Measurements from ENCODE around the gene EIF2AK3.
"Not testable (repeated sequence)": the region's sequence is repeated elsewhere in the genome, so short reads cannot be mapped to it uniquely, and the experiment has no call there.

Gene EIF2AK3

DNA sequence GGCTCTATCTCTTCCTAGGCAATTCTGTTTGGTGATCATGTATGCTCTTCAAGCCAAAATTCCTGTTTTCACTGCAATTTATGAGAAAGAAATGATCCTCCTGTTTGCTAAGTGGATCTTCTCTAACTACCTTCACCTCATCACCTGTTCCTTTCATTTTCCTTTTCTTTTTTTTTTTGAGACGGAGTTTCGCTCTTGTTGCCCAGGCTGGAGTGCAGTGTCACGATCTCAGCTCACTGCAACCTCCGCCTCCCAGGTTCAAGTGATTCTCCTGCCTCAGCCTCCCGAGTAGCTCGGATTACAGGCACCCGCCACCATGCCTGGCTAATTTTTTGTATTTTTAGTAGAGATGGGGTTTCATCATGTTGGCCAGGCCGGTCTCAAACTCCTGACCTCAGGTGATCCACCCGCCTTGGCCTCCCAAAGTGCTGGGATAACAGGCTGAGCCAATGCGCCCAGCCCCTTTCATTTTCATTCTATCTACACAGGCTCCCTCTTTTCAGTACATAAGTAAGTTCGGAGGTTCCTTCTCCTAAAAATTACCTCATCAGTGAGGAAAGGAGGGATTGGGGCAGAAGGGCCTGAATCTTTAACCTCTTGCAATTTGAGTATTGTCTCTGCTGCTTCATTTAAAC lies 3.3 kb downstream of the EIF2AK3 start:
- H3K27ac Mint-ChIP-seq; H3K27me3 Mint-ChIP-seq (ENCODE audit: low read depth); H3K9me3 Mint-ChIP-seq; H3K4me3 Mint-ChIP-seq: not testable (repeated sequence)
- Mint-ChIP-seq H3K4me1 (ENCODE audit: low read depth) (peaks cover 21% of the 10 kb centered on the region), H3K36me3 (ENCODE audit: low read depth) (peaks cover 11% of the 10 kb centered on the region)

DNA sequence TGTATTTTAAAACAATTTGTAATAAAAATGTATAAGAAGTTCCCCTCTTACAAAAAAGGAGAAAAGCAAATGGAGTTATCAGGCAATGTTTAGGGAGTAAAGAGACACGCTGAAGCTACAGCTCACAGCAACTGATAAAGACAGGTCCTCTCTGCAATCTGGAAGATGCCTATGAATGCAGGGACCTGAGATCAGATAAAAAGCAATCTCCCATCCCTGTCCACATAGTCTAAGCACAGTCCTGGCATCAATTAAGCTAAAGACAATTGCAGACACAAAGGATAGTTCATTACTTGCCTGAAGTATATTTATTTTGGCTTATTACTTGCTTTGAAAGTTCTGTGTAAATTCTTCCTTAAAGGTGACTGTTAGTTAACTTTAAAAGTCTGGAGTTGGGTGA lies 5.0 kb downstream of the EIF2AK3 start:
- peaks cover 9% of the 10 kb centered on the region for H3K36me3 Mint-ChIP-seq (ENCODE audit: low read depth)
- H3K4me1 Mint-ChIP-seq (ENCODE audit: low read depth): peaks cover 21% of the 10 kb centered on the region
- H3K9me3 Mint-ChIP-seq: no peaks in the 10 kb centered on the region
- no peak overlapping the region for H3K4me3 Mint-ChIP-seq
- no peak overlapping the region for H3K27ac Mint-ChIP-seq
- H3K27me3 Mint-ChIP-seq (ENCODE audit: low read depth): no peaks in the 10 kb centered on the region

DNA sequence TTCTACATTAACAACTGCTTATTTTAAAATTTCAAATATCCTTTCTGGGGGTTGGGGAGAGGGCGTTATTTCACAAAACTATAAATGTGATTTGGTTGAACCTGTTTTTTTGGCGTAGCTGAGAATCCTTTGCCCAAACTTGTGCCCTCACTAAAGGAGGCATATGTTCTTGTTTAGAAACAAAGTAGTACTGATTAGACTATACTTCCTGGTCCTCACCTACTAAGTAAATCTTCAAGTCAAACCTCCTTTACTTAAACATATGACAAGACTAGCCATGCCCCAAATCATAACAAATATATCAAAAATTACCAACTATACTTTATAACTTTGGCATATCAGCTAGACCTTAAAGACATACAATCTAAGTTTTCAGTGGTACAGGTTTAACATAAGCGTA lies 5.8 kb downstream of the EIF2AK3 start:
- Mint-ChIP-seq H3K27me3 (ENCODE audit: low read depth) (no peaks in the 10 kb centered on the region), H3K4me1 (ENCODE audit: low read depth) (peaks cover 26% of the 10 kb centered on the region), H3K4me3 (no peak overlapping the region), H3K36me3 (ENCODE audit: low read depth) (peaks cover 8% of the 10 kb centered on the region), H3K27ac (no peak overlapping the region), H3K9me3 (no peaks in the 10 kb centered on the region)

DNA sequence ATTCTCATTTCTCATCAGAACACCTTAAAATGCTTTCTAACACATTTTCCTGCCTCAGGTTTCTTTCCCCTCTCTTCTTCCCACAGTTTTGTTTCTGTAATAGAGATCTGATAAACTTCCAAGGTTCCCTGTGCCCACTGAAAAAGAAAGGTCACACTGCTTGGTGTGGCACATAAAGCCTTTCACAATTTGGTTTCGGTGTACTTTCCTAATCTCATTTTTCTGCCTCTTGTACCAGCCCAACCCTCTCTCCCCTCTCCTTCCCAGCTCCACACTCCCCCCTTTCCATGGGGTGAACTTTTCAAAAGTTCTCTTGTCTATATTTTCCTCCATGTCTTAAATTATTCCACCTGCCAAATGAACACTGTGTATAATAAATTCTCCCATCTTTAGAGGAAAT lies 7.2 kb downstream of the EIF2AK3 start:
- H3K27me3 Mint-ChIP-seq (ENCODE audit: low read depth): no peaks in the 10 kb centered on the region
- peaks cover 23% of the 10 kb centered on the region for H3K4me1 Mint-ChIP-seq (ENCODE audit: low read depth)
- H3K27ac Mint-ChIP-seq: no peak overlapping the region
- no peak overlapping the region for H3K4me3 Mint-ChIP-seq
- peaks cover 7% of the 10 kb centered on the region for H3K36me3 Mint-ChIP-seq (ENCODE audit: low read depth)
- H3K9me3 Mint-ChIP-seq: no peaks in the 10 kb centered on the region

DNA sequence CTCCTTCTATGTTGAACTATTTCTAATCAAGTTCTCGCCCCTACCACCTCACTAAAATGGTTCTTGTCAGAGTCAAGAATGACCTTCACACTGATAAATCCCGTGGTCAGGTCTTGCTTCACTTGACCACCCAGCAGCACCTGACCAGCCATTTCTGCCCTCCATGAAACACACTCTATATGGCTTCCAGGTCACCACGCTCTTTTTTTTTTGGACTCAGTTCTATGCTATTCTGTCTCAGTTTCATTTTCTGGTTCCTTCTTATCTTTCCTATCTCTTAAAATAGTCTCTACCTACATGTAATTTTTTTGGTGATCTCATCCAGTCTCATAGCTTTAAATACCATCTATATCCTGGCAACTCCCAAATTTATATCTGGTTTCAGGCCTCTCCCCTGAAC lies 11.4 kb downstream of the EIF2AK3 start:
- H3K4me3 Mint-ChIP-seq: no peak overlapping the region
- H3K4me1 Mint-ChIP-seq (ENCODE audit: low read depth): peaks cover 19% of the 10 kb centered on the region
- H3K9me3 Mint-ChIP-seq: no peaks in the 10 kb centered on the region
- H3K27me3 Mint-ChIP-seq (ENCODE audit: low read depth): no peaks in the 10 kb centered on the region
- H3K27ac Mint-ChIP-seq: no peak overlapping the region
- peaks cover 7% of the 10 kb centered on the region for H3K36me3 Mint-ChIP-seq (ENCODE audit: low read depth)

DNA sequence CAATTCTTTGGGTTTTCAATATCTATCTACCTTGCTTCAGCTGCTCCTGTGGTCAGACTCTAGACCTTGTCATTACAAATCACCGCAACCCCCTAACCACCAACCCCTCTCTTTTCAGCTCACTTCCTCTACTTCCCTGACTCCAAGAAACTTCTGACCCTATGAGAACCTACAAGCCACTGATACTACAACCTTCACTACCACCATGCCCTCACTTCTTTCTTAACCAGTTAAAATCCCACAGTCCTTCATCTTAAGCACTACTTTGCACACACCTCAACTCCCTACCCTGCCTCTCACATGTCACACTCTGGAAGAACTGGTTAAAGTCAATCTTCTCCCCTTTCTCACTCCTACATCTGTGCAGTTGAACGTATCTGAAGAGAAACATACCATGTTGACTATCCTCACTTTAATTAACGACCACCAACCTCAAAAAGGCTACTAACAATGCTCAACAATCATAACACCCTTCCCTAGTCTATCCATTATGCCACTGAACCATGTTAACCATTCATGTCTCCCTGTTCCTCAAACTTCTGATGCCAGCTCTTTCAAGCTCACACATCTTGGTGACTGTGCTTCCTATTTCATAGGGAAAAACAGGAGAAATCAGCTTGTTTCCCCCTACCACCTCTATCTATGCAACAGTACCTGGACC lies 12.6 kb downstream of the EIF2AK3 start:
- Mint-ChIP-seq H3K36me3 (ENCODE audit: low read depth) (no peaks in the 10 kb centered on the region), H3K27me3 (ENCODE audit: low read depth) (no peaks in the 10 kb centered on the region), H3K4me3 (no peak overlapping the region), H3K4me1 (ENCODE audit: low read depth) (peaks cover 11% of the 10 kb centered on the region), H3K9me3 (no peaks in the 10 kb centered on the region), H3K27ac (no peak overlapping the region)

DNA sequence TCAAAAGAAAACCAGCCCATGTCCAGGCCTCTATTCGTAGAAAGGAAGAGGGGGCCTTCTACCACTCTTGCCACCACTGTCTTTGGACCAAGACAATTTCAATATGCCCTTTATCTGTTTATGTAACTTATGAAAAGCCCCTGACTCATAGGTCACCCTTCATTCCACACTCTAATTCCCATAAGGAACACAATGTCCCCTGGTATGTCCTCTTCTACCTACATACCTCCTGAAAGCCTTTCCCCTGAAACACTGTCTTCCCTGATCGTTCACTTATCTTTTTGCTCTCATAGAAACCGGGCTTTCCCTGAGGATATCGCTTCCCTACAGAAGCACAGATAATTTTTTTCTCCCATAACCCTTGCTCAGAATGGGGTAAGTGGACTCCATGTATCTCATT lies 13.3 kb downstream of the EIF2AK3 start:
- H3K27me3 Mint-ChIP-seq (ENCODE audit: low read depth): no peaks in the 10 kb centered on the region
- peaks cover 8% of the 10 kb centered on the region for H3K4me1 Mint-ChIP-seq (ENCODE audit: low read depth)
- H3K9me3 Mint-ChIP-seq: no peaks in the 10 kb centered on the region
- H3K4me3 Mint-ChIP-seq: no peak overlapping the region
- H3K36me3 Mint-ChIP-seq (ENCODE audit: low read depth): no peaks in the 10 kb centered on the region
- no peak overlapping the region for H3K27ac Mint-ChIP-seq

DNA sequence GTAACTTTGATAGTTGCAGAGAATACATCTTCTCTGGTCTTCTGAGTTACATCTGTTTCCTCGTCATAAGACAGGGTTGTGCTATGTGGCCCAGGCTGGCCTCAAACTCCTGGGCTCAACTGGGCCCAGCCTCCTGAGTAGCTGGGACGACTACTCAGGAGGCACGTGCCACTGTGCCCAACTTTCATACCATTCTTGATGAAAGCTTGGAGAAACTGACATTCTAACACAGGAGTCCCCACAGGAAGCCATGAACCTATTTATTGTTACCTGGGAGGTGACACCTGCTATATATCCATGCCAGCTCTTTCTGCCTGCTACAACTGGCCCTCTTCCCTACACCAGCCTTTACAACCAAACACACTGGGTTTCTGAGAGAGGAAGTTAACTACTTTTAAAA lies 19.1 kb downstream of the EIF2AK3 start:
- no peak overlapping the region for H3K27ac Mint-ChIP-seq
- H3K4me3 Mint-ChIP-seq: no peak overlapping the region
- H3K36me3 Mint-ChIP-seq (ENCODE audit: low read depth): peaks cover 5% of the 10 kb centered on the region
- H3K4me1 Mint-ChIP-seq (ENCODE audit: low read depth): peaks cover 9% of the 10 kb centered on the region
- H3K27me3 Mint-ChIP-seq (ENCODE audit: low read depth): no peaks in the 10 kb centered on the region
- H3K9me3 Mint-ChIP-seq: no peaks in the 10 kb centered on the region

DNA sequence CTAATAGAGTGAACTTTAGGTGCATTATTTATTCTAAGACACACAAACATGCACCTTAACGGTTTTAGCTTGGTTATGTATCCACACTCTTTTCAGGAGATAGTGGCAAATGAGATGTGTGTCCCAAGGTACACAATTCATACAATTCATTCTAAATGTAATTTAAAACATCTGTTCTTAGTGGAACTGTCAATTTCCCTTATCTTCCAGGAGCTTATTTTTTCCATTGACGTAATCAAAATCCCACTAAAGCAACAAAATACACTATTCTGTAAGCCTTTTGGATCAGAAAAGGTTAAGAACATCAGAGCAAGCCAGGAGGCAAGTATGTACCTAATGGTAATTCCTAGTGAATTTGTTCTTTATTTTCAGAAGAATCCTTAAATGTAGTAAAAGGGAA lies 19.8 kb downstream of the EIF2AK3 start:
- Mint-ChIP-seq H3K4me1 (ENCODE audit: low read depth) (peaks cover 9% of the 10 kb centered on the region), H3K36me3 (ENCODE audit: low read depth) (peaks cover 5% of the 10 kb centered on the region), H3K9me3 (no peaks in the 10 kb centered on the region), H3K27ac (no peak overlapping the region), H3K4me3 (no peak overlapping the region), H3K27me3 (ENCODE audit: low read depth) (no peaks in the 10 kb centered on the region)

DNA sequence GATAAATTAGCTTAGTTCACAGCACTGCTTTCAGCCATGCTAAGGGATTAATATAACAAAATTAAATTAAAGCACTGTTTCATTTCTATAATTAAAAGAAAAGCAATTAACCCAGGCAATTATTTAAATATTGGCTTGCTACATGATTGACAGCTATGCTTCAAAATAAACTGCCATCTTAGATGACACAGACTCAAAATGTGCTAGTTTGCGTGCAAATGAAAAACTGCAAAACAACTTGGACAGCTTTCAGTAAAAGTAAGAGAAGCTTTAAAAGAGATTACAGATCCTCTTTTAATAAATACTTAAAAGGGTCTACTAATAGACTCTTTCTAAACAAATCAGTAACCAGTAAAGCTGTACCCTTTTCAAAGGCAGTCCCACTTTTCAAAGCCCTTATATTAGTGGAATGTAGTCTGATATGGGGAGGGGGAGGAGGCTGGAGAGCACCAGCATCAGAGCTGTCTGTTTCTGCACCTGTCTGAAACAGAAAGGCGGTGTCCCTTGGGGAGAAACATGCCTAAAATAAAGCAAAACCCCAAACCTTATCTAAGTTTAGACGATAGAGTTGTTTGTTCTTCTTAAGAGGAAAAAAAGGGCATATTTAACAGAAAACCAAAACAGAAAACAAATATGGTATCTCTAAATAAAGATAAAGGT lies 20.8 kb downstream of the EIF2AK3 start:
- peaks cover 5% of the 10 kb centered on the region for H3K36me3 Mint-ChIP-seq (ENCODE audit: low read depth)
- peaks cover 9% of the 10 kb centered on the region for H3K4me1 Mint-ChIP-seq (ENCODE audit: low read depth)
- H3K4me3 Mint-ChIP-seq: no peak overlapping the region
- no peaks in the 10 kb centered on the region for H3K27me3 Mint-ChIP-seq (ENCODE audit: low read depth)
- no peak overlapping the region for H3K27ac Mint-ChIP-seq
- H3K9me3 Mint-ChIP-seq: no peaks in the 10 kb centered on the region

DNA sequence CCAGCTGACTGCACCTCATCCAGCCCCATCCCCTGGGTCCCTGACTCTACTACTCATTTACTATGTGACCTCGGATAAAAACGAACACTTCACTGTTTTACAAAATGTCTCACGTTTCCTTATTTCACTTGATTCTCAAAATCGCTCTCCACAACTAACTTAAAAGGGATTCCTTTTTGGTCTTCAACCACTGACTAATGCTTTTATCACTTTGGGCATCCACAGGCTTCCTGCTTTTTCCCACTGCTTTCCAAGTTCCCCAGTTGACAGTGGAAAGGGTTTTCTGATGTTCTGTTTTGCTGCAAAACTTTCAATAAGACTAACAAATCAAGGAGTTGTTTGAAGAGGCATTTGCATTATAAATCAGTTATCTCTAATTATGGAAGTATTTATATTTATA lies 24.1 kb downstream of the EIF2AK3 start:
- Mint-ChIP-seq H3K36me3 (ENCODE audit: low read depth) (peaks cover 5% of the 10 kb centered on the region), H3K4me3 (no peak overlapping the region), H3K27me3 (ENCODE audit: low read depth) (no peaks in the 10 kb centered on the region), H3K27ac (no peak overlapping the region), H3K4me1 (ENCODE audit: low read depth) (peaks cover 24% of the 10 kb centered on the region), H3K9me3 (no peaks in the 10 kb centered on the region)

DNA sequence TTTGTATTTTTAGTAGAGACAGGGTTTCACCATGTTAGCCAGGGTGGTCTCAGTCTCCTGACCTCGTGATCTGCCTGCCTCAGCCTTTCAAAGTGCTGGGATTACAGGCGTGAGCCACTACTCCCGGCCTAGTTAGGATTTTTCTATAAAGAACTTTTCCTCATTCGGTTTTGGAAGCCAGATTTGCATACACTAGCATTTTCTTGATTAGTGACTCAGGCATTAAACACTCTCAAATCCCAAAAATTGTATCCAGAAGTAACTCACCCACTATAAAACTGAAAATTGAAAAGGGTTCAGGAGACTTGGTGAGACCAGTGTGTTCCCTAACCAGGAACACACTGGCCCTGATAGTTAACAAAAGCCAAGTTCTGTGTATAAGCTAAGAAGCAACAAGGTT lies 25.2 kb downstream of the EIF2AK3 start:
- peaks cover 5% of the 10 kb centered on the region for H3K36me3 Mint-ChIP-seq (ENCODE audit: low read depth)
- no peaks in the 10 kb centered on the region for H3K9me3 Mint-ChIP-seq
- no peak overlapping the region for H3K27ac Mint-ChIP-seq
- no peak overlapping the region for H3K4me3 Mint-ChIP-seq
- no peaks in the 10 kb centered on the region for H3K27me3 Mint-ChIP-seq (ENCODE audit: low read depth)
- peaks cover 25% of the 10 kb centered on the region for H3K4me1 Mint-ChIP-seq (ENCODE audit: low read depth)

DNA sequence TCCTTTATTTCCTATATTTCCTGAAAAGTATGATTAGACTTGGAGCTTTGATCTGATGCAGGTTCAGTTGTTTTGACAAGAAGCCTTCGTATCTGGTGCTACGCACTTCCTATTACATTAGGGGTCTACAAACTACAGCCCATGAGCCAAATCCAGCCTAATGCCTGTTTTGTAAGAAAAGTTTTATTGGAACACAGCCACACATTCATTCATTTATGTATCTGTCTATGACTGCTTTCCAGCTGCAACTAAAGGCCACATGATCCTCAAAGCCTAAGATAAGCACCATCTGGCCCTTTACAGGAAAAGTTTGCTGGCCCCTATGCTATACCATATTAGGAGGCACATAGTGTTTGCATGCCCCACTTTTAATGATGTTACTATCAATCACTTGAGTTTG lies 26.0 kb downstream of the EIF2AK3 start:
- Mint-ChIP-seq H3K27ac (no peak overlapping the region), H3K9me3 (no peaks in the 10 kb centered on the region), H3K4me1 (ENCODE audit: low read depth) (peaks cover 25% of the 10 kb centered on the region), H3K27me3 (ENCODE audit: low read depth) (no peaks in the 10 kb centered on the region), H3K36me3 (ENCODE audit: low read depth) (peaks cover 3% of the 10 kb centered on the region), H3K4me3 (no peak overlapping the region)

DNA sequence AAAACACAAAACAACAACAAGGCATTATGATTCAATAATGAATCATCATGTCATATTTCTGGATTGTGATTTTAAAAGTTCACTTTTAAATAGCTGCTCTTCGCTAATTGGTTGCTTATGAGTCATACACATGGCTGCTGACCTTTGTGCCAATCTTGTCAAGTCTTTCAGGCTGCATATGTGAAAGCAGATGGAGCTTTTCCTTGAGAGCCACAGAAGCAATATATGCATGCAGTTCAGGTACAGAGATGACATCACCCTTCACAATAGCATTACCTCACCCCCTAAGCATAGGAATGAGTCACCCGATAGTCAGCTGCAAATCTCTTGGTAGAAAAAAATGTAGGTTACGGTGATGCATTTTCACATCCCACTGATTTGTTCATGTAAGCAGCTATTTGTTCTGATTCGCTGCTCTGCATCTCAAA lies 27.2 kb downstream of the EIF2AK3 start:
- H3K27me3 Mint-ChIP-seq (ENCODE audit: low read depth): no peaks in the 10 kb centered on the region
- H3K9me3 Mint-ChIP-seq: no peaks in the 10 kb centered on the region
- peaks cover 25% of the 10 kb centered on the region for H3K4me1 Mint-ChIP-seq (ENCODE audit: low read depth)
- H3K27ac Mint-ChIP-seq: peak overlapping the region; percentile 47
- peaks cover 7% of the 10 kb centered on the region for H3K36me3 Mint-ChIP-seq (ENCODE audit: low read depth)
- no peak overlapping the region for H3K4me3 Mint-ChIP-seq

DNA sequence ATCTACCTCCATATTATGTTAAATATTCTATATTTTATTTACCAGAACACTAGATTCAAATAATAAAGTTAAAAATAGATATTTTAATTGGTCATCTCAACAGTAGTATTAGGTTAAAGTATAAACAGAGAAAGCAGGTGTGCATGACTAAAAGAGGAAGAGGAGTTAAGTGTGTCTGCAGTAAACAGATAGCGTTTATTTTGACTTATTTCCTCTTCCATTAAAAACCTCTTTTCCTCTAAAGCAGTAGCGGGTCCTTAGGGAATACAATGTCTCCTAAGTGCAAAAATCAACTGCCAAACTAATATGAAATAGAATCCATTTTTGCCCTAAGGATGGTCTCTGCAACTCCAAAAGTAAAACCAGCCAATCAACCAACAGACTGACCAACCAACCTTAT lies 27.7 kb downstream of the EIF2AK3 start:
- peaks cover 25% of the 10 kb centered on the region for H3K4me1 Mint-ChIP-seq (ENCODE audit: low read depth)

More for the DNA sequence above, 27.7 kb downstream of the EIF2AK3 start:
- Mint-ChIP-seq H3K36me3 (ENCODE audit: low read depth) (peaks cover 7% of the 10 kb centered on the region), H3K27me3 (ENCODE audit: low read depth) (no peaks in the 10 kb centered on the region), H3K4me3 (no peak overlapping the region), H3K9me3 (no peaks in the 10 kb centered on the region), H3K27ac (peak overlapping the region; percentile 47)

Measured in T-helper 1 cell treated with Interleukin-12 subunit alpha and Interleukin-12 subunit beta and Interleukin-4 antibody, amounts not matched to agents 30 μg/mL and 1 μg/mL, for 36 hours (primary cell).